Measurements from ENCODE around the gene ECE2.
A peak's percentile ranks its signal among the peaks of the same experiment; 100 is the strongest.

The ECE2 gene

GRCh38 chr3:184272269-184272668 is 3.6 kb upstream of the ECE2 start:
- DNase-seq = no peak

- no peak for DNase-seq
These were observed 481 bp upstream of the ECE2 start for GRCh38 chr3:184275381-184275701.

- DNase-seq = no peak
These were observed 1.5 kb downstream of the ECE2 start for GRCh38 chr3:184277366-184277765.

GRCh38 chr3:184282941-184283340 is 7.1 kb downstream of the ECE2 start:
- DNase-seq = peak; percentile 48

- DNase-seq = no peak
These were observed 7.9 kb downstream of the ECE2 start for GRCh38 chr3:184283681-184284080.

GRCh38 chr3:184284696-184285095 is 8.9 kb downstream of the ECE2 start:
- DNase-seq = peak; percentile 54

GRCh38 chr3:184289426-184289938 is 13.7 kb downstream of the ECE2 start:
- peak; percentile 79 for DNase-seq

- DNase-seq = no peak
These were observed 14.5 kb downstream of the ECE2 start for GRCh38 chr3:184290331-184290730.

- DNase-seq = no peak
These were observed 15.4 kb downstream of the ECE2 start for GRCh38 chr3:184291044-184291737.

- no peak for DNase-seq
These were observed 16.1 kb downstream of the ECE2 start for GRCh38 chr3:184291738-184292445.

- peak; percentile 14 for DNase-seq
These were observed 19.9 kb downstream of the ECE2 start for GRCh38 chr3:184295771-184296170.

- no peak for DNase-seq
These were observed 20.8 kb downstream of the ECE2 start for GRCh38 chr3:184296616-184297015.

- DNase-seq = peak; percentile 94
These were observed 23.1 kb downstream of the ECE2 start, which contains the start of gene PSMD2 for GRCh38 chr3:184298759-184299487. TSS of gene PSMD2 (plus strand) at chr3:184299241. CDS start at chr3:184299267, 26 bp downstream.

- DNase-seq = no peak
These were observed 23.9 kb downstream of the ECE2 start for GRCh38 chr3:184299488-184300377.

GRCh38 chr3:184300378-184300720 is 24.5 kb downstream of the ECE2 start:
- no peak for DNase-seq

- DNase-seq = peak; percentile 19
These were observed 29.8 kb downstream of the ECE2 start for GRCh38 chr3:184305577-184305976.

GRCh38 chr3:184306341-184306972 is 30.6 kb downstream of the ECE2 start:
- no peak for DNase-seq

GRCh38 chr3:184307915-184308314 is 32.1 kb downstream of the ECE2 start:
- DNase-seq = no peak

GRCh38 chr3:184308744-184309143 is 32.9 kb downstream of the ECE2 start:
- no peak for DNase-seq

- no peak for DNase-seq
These were observed 35.8 kb downstream of the ECE2 start for GRCh38 chr3:184311633-184312032.

GRCh38 chr3:184314363-184314699 is 38.5 kb downstream of the ECE2 start, which contains the start of gene EIF4G1:
TSS of gene EIF4G1 (plus strand) at chr3:184314606. CDS start at chr3:184315797, 1,191 bp downstream.
- peak; percentile 95 for DNase-seq
